T follicular helper cell (primary cell): ENCODE results near the gene NAV1.

Source experiments
- DNase-seq: peaks from one replicate; pipeline ENCODE4 v3.0.0-alpha.2; 2020; ENCODE audit warnings: low read depth

Gene NAV1

GRCh38 chr1:201503397-201504176 lies 35.3 kb upstream of the NAV1 start:
- DNase-seq, result no peak

- DNase-seq, result no peak
Observed at GRCh38 chr1:201504179-201504631, 34.7 kb upstream of the NAV1 start.

GRCh38 chr1:201504799-201505502 lies 34.0 kb upstream of the NAV1 start:
- DNase-seq, result no peak

GRCh38 chr1:201505503-201505890 lies 33.4 kb upstream of the NAV1 start:
- DNase-seq, result no peak

- DNase-seq, result no peak
Observed at GRCh38 chr1:201506092-201506491, 32.8 kb upstream of the NAV1 start.

GRCh38 chr1:201506557-201507359 lies 32.2 kb upstream of the NAV1 start, which contains the start of gene CSRP1:
Gene CSRP1, minus strand, starts transcription at chr1:201507123. Its CDS starts 10,820 bp downstream, at chr1:201496303.
- DNase-seq, result peak; percentile 69

- DNase-seq, result no peak
Observed at GRCh38 chr1:201507360-201507675, 31.6 kb upstream of the NAV1 start.

- DNase-seq, result no peak
Observed at GRCh38 chr1:201508809-201509208, 30.1 kb upstream of the NAV1 start.

GRCh38 chr1:201509601-201510374 lies 29.1 kb upstream of the NAV1 start:
- DNase-seq, result no peak

GRCh38 chr1:201510734-201511133 lies 28.2 kb upstream of the NAV1 start:
- DNase-seq, result no peak

GRCh38 chr1:201511396-201511940 lies 27.5 kb upstream of the NAV1 start:
- DNase-seq, result no peak

GRCh38 chr1:201511941-201512539 lies 26.9 kb upstream of the NAV1 start:
- no peak for DNase-seq

- DNase-seq, result no peak
Observed at GRCh38 chr1:201513498-201514243, 25.3 kb upstream of the NAV1 start.

- no peak for DNase-seq
Observed at GRCh38 chr1:201514466-201514865, 24.5 kb upstream of the NAV1 start.

GRCh38 chr1:201515062-201515750 lies 23.7 kb upstream of the NAV1 start:
- DNase-seq, result no peak

- no peak for DNase-seq
Observed at GRCh38 chr1:201515895-201516294, 23.0 kb upstream of the NAV1 start.

- no peak for DNase-seq
Observed at GRCh38 chr1:201516511-201517127, 22.3 kb upstream of the NAV1 start.

GRCh38 chr1:201517631-201518030 lies 21.3 kb upstream of the NAV1 start:
- no peak for DNase-seq

GRCh38 chr1:201518071-201518470 lies 20.9 kb upstream of the NAV1 start:
- no peak for DNase-seq
